ENCODE results near the gene SLC35G3. TPM values are rescaled to one million over a fixed set of nuclear protein-coding genes. Genes with fewer than 3 reads are reported as not detected.
"Not testable (repeated sequence)": the region's sequence is repeated elsewhere in the genome, so short reads cannot be mapped to it uniquely, and the experiment has no call there.

SLC35G3 gene
- total RNA-seq, 2 donors from 2014 or later: not detected

DNA sequence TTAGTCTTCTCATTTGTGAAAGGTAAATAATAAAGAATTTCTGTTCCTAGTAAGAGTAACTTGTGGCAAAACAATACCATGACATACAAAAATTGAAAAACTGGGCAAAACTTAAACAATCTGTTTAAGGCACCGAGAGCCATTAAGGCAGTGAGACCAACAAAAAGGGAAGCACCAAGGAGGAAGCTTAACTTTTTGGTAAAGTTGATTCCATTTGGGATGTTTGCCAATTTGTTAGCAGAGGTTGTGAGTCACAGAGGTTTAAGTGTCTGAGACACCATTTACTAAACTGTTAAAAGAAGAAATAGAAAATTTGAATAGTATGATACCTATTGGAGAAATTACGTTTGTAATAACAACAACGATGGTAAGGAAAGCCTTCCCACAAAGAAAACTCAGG lies 4.9 kb downstream of the SLC35G3 start:
- peaks cover 33 to 38% of the 10 kb centered on the region in 2 donors for H3K4me1 Mint-ChIP-seq (ENCODE audit: low read depth in 2 of 2)
- no peak overlapping the region for H3K4me3 Mint-ChIP-seq

DNA sequence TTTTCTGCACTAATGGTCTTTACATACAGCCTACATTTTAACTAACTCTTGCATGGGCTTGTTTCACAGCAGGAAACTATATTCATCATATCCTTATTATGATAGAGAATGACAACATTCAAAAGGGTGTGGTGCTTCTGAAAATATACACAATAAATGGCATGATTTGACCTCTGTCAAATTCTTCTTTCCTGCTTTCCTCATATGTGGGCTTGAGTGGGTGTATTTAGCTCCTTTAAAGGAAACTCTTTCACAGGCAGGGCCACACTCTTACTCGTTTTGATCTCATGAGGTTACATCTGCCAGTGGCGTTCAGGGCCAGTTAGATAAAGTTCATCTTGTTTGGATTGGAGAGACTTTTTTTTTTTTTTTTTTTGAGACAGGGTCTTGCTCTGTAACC lies 6.1 kb downstream of the SLC35G3 start:
- no peaks in the 10 kb centered on the region for H3K9me3 Mint-ChIP-seq
- no peak for DNase-seq (ENCODE audit: low spot score)
- peaks cover 39 to 44% of the 10 kb centered on the region in 2 donors for H3K4me1 Mint-ChIP-seq (ENCODE audit: low read depth in 2 of 2)
- no peak for ATAC-seq
- no peaks in the 10 kb centered on the region for H3K36me3 Mint-ChIP-seq
- no peak overlapping the region for H3K4me3 Mint-ChIP-seq
- no peaks in the 10 kb centered on the region for H3K27me3 Mint-ChIP-seq
- H3K27ac Mint-ChIP-seq: no peak overlapping the region

More for the DNA sequence above, 4.9 kb downstream of the SLC35G3 start:
- Mint-ChIP-seq H3K9me3 (no peaks in the 10 kb centered on the region), H3K36me3 (no peaks in the 10 kb centered on the region), H3K27ac (no peak overlapping the region), H3K27me3 (no peaks in the 10 kb centered on the region)
- no peak for ATAC-seq
- DNase-seq (ENCODE audit: low spot score): no peak

DNA sequence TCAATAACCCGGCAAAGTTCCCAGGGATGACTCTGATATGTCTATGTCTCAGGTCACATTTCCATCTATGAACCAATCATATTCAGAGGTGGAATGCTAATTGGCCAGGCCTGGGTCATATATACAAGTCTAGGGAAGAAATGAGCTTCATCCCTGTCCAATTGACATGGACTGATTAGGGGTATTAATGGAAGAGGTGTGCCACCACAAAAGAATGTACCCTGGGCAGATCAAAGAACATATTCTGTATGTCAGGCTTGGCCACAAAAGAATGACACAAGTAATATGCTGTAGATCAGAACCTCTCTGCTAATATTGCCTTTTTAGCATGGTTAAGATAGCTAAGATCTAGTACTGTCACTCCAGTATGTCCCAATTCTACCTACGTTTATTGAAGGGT lies 6.7 kb downstream of the SLC35G3 start:
- ATAC-seq: no peak
- H3K27me3 Mint-ChIP-seq: no peaks in the 10 kb centered on the region
- no peaks in the 10 kb centered on the region for H3K9me3 Mint-ChIP-seq
- peaks cover 44 to 46% of the 10 kb centered on the region in 2 donors for H3K4me1 Mint-ChIP-seq (ENCODE audit: low read depth in 2 of 2)
- no peaks in the 10 kb centered on the region for H3K36me3 Mint-ChIP-seq
- H3K4me3 Mint-ChIP-seq: no peak overlapping the region
- DNase-seq (ENCODE audit: low spot score): no peak
- no peak overlapping the region for H3K27ac Mint-ChIP-seq

DNA sequence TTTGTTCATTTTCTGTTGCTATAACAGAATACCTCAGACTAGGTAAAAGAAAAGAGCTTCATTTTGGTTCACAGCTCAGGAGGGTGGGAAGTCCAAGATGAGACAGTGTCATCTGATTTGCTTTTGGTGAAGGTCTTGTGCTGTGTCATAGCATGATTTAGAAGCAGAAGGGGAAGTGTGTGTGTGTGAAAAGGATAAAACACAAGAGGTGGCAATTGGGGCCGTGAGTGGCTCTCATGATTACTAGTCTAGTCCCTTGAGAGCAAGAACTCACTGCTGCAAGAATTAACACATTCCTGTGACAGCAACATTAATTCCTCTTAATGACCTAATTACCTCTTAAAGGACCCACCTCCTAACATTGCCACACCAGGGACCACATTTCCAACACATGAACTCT lies 8.3 kb downstream of the SLC35G3 start:
- DNase-seq (ENCODE audit: low spot score) (no peak), ATAC-seq (peak; percentile 77 to 92)
- peaks cover 40 to 46% of the 10 kb centered on the region in 2 donors for H3K4me1 Mint-ChIP-seq (ENCODE audit: low read depth in 2 of 2)
- peak overlapping the region in 1 of 2 donors; percentile 32 for H3K27ac Mint-ChIP-seq
- no peaks in the 10 kb centered on the region for H3K36me3 Mint-ChIP-seq
- H3K9me3 Mint-ChIP-seq: no peaks in the 10 kb centered on the region
- no peaks in the 10 kb centered on the region for H3K27me3 Mint-ChIP-seq
- peak overlapping the region; percentile 33 for H3K4me3 Mint-ChIP-seq

DNA sequence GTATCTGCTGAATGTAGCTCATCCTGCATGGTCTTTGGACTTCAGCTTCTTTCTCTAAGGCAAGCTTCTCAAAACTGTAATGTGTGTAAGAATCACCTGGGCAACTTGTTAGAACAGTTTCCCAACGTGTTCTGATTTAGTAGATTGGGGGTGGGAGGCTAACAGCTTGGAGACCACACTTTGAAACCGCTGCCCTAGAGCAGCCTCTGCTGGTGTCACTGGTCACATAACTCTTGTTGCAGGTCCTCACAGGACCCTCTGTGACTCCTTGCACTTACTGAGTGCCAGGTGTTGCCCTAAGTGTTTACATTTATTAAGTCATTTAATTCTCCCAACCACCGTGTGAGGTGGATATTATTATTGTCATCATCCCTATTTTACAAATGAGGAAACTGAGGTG lies 9.9 kb downstream of the SLC35G3 start:
- peak overlapping the region; percentile 2 for H3K4me3 Mint-ChIP-seq
- peaks cover 48 to 52% of the 10 kb centered on the region in 2 donors for H3K4me1 Mint-ChIP-seq (ENCODE audit: low read depth in 2 of 2)
- H3K27me3 Mint-ChIP-seq: no peaks in the 10 kb centered on the region
- H3K36me3 Mint-ChIP-seq: no peaks in the 10 kb centered on the region
- DNase-seq (ENCODE audit: low spot score): no peak
- peak overlapping the region in 1 of 2 donors; percentile 6 for H3K27ac Mint-ChIP-seq
- no peaks in the 10 kb centered on the region for H3K9me3 Mint-ChIP-seq
- no peak for ATAC-seq

DNA sequence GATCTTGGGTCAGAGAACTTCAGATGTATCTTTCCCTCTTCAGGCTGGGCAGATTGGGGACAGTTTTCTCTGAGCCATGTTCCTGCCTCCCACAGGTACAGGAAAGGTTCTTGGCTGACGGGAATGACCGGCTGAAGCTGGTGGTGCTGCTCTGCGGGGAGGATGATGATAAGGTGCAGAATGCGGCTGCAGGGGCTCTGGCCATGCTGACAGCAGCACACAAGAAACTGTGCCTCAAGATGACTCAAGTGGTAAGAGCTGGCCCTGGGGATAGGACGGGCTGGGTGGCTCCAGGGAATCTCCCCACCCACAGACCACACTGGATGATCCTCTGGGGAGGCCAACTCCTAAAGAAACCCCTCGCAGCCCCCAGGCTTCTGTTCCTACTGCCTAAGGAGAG lies 10.9 kb downstream of the SLC35G3 start:
- ATAC-seq (no peak), DNase-seq (ENCODE audit: low spot score) (no peak)
- Mint-ChIP-seq H3K27ac (peak overlapping the region in 1 of 2 donors; percentile 33), H3K36me3 (no peaks in the 10 kb centered on the region), H3K4me3 (no peak overlapping the region), H3K4me1 (ENCODE audit: low read depth in 2 of 2) (peaks cover 50 to 58% of the 10 kb centered on the region in 2 donors), H3K9me3 (no peaks in the 10 kb centered on the region), H3K27me3 (no peaks in the 10 kb centered on the region)

DNA sequence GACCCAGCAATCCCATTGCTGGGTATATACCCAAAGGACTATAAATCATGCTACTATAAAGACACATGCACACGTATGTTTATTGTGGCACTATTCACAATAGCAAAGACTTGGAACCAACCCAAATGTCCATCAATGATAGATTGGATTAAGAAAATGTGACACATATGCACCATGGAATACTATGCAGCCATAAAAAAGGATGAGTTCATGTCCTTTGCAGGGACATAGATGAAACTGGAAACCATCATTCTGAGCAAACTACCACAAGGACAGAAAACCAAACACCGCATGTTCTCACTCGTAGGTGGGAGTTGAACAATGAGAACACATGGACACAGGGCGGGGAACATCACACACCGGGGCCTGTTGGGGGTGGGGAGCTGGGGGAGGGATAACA lies 14.8 kb downstream of the SLC35G3 start:
- not testable (repeated sequence) for H3K9me3 Mint-ChIP-seq, H3K36me3 Mint-ChIP-seq, ATAC-seq, H3K27me3 Mint-ChIP-seq, H3K4me3 Mint-ChIP-seq
- H3K4me1 Mint-ChIP-seq (ENCODE audit: low read depth in 2 of 2): peaks cover 45 to 56% of the 10 kb centered on the region in 2 donors
- H3K27ac Mint-ChIP-seq: peak overlapping the region in 1 of 2 donors; percentile 58
- peak; percentile 10 for DNase-seq (ENCODE audit: low spot score)

DNA sequence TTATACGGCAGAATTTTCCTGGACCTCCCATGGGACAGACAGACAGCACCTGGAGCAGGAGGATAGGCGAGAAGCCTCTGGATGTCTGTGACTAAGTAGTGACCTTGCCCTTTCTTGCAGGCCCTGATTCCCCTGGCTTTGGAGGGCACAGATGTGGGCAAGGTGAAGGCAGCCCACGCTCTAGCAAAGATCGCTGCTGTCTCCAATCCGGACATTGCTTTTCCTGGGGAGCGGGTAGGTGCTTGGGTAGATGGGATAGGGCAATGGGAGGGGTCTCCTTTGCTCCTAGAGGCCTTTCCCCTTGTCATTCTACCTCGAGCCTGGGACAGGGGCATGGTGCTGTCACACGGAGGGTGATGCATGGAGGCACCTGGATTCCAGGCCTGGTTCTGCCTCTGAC lies 17.3 kb downstream of the SLC35G3 start:
- Mint-ChIP-seq H3K27ac (peak overlapping the region; percentile 92 to 97), H3K4me1 (ENCODE audit: low read depth in 2 of 2) (peaks cover 42 to 43% of the 10 kb centered on the region in 2 donors), H3K27me3 (no peaks in the 10 kb centered on the region), H3K36me3 (no peaks in the 10 kb centered on the region), H3K4me3 (no peak overlapping the region), H3K9me3 (no peaks in the 10 kb centered on the region)
- DNase-seq (ENCODE audit: low spot score) (no peak), ATAC-seq (no peak)

DNA sequence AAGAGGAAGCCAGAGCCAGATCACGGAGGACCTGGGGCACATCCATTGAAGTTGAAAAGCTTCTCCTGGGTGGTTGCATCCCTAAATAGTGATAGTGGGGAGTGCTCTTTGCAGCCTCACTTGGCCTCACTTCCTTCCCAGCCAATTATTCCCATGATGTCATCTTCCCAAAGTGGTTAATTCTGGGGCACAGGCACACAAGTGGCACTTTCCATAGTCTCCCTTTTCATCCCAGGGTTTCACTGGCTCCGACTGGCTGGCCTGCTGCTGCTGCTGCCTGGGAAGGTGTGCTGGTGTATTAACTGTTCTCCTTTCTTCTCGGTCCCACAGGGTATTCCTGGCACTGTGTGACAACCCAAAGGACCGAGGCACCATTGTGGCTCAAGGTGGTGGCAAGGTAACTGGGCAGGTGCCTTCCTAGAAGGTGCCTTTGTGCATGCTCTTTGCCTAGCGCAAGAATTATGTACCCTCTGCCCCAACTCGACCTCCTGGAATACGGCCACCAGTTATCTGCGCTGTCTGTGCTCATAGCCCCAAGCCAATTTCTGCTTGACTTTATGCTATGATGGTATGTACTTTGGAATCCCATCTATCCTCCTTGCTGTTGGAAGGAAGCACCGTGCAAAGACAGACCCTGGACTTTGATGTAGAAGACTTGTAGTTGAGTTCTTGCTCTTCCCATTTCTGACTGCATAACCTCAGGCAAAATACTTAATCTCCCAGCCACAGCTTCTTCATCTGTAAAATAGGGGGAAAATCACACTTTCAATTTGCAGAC lies 18.4 kb downstream of the SLC35G3 start:
- Mint-ChIP-seq H3K36me3 (no peaks in the 10 kb centered on the region), H3K9me3 (no peaks in the 10 kb centered on the region), H3K27me3 (no peaks in the 10 kb centered on the region), H3K27ac (peak overlapping the region in 1 of 2 donors; percentile 27), H3K4me3 (no peak overlapping the region), H3K4me1 (ENCODE audit: low read depth in 2 of 2) (peaks cover 43 to 49% of the 10 kb centered on the region in 2 donors)
- ATAC-seq: no peak
- no peak for DNase-seq (ENCODE audit: low spot score)

DNA sequence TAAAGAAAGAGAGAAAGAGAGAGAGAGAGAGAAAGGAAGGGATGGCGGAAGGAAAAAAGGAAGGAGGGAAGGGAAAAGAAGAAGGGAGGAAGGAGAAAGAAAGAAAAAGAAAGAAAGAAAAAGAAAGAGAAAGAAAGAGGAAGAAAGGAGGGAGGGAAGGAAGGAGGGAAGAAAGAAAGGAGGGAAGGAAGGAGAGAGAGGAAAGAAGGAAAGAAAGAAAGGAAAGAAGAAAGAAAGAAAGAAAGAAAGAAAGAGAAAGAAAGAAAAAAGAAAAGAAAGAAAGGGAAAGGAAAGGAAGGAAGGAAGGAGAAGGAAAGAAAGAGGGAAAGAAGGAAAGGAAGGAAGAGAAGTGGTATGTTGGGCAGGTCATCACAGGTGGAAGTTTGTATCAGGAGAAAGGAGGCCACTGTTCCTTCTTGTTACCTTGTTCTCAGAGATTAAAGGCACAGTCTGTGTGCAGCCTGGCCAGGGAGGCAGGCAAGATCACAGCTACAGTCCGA lies 19.3 kb downstream of the SLC35G3 start:
- no peak for DNase-seq (ENCODE audit: low spot score)
- Mint-ChIP-seq H3K27ac (peak overlapping the region in 1 of 2 donors; percentile 10), H3K36me3 (no peaks in the 10 kb centered on the region), H3K9me3 (no peaks in the 10 kb centered on the region), H3K4me3 (no peak overlapping the region), H3K4me1 (ENCODE audit: low read depth in 2 of 2) (peaks cover 38 to 44% of the 10 kb centered on the region in 2 donors), H3K27me3 (no peaks in the 10 kb centered on the region)
- no peak for ATAC-seq

DNA sequence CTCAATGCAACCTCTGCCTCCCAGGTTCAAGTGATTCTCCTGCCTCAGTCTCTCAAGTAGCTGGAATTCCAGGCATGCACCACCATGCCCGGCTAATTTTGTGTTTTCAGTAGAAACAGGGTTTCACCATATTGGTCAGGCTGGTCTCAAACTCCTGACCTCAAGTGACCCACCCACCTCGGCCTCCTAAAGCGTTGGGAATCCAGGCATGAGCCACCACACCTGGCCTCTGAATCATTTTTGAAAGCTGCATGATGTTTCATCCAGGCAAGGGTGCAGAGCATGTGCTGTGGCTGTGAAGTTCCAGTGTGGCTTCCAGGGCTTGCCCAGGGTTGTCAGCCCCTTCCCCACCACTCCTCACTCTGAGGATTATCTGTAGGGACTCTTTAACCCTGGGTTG lies 21.9 kb downstream of the SLC35G3 start:
- not testable (repeated sequence) for H3K4me3 Mint-ChIP-seq; H3K9me3 Mint-ChIP-seq; ATAC-seq; DNase-seq (ENCODE audit: low spot score); H3K36me3 Mint-ChIP-seq; H3K27me3 Mint-ChIP-seq; H3K27ac Mint-ChIP-seq
- H3K4me1 Mint-ChIP-seq (ENCODE audit: low read depth in 2 of 2): peaks cover 20 to 24% of the 10 kb centered on the region in 2 donors

DNA sequence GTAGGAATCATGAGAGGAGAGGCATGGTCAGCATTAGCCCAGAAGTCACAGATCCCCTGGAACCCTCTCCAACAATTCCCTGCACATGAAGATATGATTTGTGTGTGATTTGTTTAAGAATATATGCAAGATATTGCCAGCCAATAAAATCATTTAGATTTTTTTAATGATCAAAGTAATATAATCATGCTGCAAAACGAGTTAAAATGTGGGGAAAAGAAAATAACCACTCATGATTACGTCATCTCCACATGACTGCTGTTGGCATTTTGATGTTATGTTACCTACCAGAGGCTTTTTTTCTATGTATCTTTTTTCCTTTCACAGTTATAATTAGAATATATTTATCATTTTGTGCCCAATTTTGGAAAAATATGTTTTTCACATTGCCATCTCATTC lies 22.4 kb downstream of the SLC35G3 start:
- Mint-ChIP-seq H3K27ac (no peak overlapping the region), H3K4me3 (no peak overlapping the region), H3K9me3 (no peaks in the 10 kb centered on the region), H3K4me1 (ENCODE audit: low read depth in 2 of 2) (peaks cover 18 to 19% of the 10 kb centered on the region in 2 donors), H3K36me3 (no peaks in the 10 kb centered on the region), H3K27me3 (no peaks in the 10 kb centered on the region)
- DNase-seq (ENCODE audit: low spot score): no peak
- no peak for ATAC-seq

DNA sequence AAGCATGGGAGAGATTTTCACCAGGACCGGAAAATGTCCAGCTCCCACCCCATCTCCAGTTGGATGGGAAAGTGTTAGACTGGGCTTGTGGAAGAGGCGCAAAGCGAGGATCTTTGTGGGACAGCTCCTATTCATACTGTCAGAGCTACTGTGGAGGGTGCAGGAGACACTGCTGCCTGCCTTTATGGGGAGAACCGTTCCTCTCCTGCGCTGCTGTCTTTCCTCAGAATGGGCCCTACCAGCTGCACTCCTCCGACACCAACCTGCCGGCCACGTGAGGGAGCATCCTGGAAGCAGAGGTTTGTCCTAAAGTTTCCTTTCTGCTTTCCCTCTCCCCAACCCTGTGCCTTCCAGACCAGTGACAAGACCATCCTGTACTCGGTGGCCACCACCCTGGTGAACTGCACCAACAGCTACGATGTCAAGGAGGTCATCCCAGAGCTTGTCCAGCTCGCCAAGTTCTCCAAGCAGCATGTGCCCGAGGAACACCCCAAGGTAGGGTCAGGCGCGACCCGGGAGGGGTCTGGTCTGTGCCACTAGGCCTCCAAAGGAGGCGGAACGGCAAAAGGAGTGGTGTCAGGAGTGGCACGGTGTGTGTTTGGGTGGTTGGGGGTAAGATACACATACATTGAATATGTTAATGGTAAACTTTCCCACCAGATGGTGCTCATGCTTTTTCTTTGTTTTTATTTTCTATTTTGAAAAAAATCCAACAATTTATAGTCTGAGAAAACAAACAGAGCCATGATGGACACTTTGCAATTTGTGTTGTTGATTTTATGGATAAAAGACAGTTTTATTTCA lies 23.0 kb downstream of the SLC35G3 start:
- no peaks in the 10 kb centered on the region for H3K36me3 Mint-ChIP-seq
- DNase-seq (ENCODE audit: low spot score): no peak
- peaks cover 15 to 19% of the 10 kb centered on the region in 2 donors for H3K4me1 Mint-ChIP-seq (ENCODE audit: low read depth in 2 of 2)
- H3K27me3 Mint-ChIP-seq: no peaks in the 10 kb centered on the region
- peak in 1 of 2 donors; percentile 37 for ATAC-seq
- no peak overlapping the region for H3K27ac Mint-ChIP-seq
- no peaks in the 10 kb centered on the region for H3K9me3 Mint-ChIP-seq
- H3K4me3 Mint-ChIP-seq: no peak overlapping the region

DNA sequence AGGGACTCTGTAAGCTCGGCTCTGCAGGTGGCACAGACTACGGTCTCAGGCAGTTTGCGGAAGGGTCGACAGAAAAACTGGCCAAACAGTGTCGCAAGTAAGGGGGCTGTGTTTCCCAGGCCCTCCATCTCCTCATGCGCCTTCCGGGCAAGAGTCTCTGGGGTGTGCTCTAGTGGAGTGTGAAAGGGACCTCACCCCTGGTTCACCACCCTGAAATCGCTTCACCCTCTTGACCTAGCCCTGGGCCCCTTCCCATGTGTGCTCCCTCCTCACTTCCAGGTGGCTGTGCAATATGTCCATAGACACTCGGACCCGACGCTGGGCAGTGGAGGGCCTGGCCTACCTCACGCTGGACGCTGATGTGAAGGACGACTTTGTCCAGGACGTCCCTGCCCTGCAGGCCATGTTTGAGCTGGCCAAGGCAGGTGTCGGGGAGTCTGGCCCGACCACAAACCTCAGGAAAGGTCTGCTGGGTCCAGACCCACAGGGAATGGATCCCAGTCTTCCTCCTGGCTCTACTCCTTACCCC lies 24.3 kb downstream of the SLC35G3 start:
- Mint-ChIP-seq H3K4me3 (no peak overlapping the region), H3K9me3 (no peaks in the 10 kb centered on the region), H3K4me1 (ENCODE audit: low read depth in 2 of 2) (peaks cover 13 to 15% of the 10 kb centered on the region in 2 donors), H3K36me3 (no peaks in the 10 kb centered on the region), H3K27ac (peak overlapping the region in 1 of 2 donors; percentile 46), H3K27me3 (no peaks in the 10 kb centered on the region)
- DNase-seq (ENCODE audit: low spot score): no peak
- no peak for ATAC-seq
